ENCODE results near the gene ZNF362.

- TF ChIP-seq SPI1 (IDR thresholded peaks at IDR 0.05; ENCODE audit: low read depth, low read length) (no peak), POLR2AphosphoS5 (IDR thresholded peaks at IDR 0.05; ENCODE audit: low read depth, low read length) (no peak), POLR2A (IDR thresholded peaks at IDR 0.05; ENCODE audit: low read depth, low read length) (no peak), TAF1 (IDR thresholded peaks at IDR 0.05; ENCODE audit: low read depth, low read length) (no peak)
Measured at GRCh38 chr1:33241866-33242265, 14.4 kb upstream of the ZNF362 start.
